PC-3 (cell line): ENCODE data around the gene CRNKL1. TPM values are rescaled to one million over a fixed set of nuclear protein-coding genes. Genes with fewer than 3 reads are reported as not detected.

ENCODE experiments used
- ATAC-seq: fragments of 200-7000 bp; cut with Tn5 transposase; 2 replicates; pipeline ENCODE4 v1.9.1; 2020; ENCODE audit warnings: mild to moderate bottlenecking, moderate library complexity
- BruUV-seq: library from RNA; stranded (reverse); fragments of 400-500 nt; replicated peaks from 2 replicates; lab custom pipeline; 2021; lab: Mats Ljungman, UMichigan
- CTCF ChIA-PET: fragments of 300-600 bp; sonication (Branson Sonifier 250); formaldehyde crosslinking; loops from one replicate; lab custom pipeline; 2022; ENCODE audit warnings: antibody characterized with exemption; lab: Charles Lee
- POLR2A ChIA-PET: fragments of 300-600 bp; sonication (Branson Sonifier 250); formaldehyde crosslinking; loops from one replicate; lab custom pipeline; 2022; ENCODE audit warnings: antibody characterized with exemption; ENCODE audit not compliant: unreplicated experiment; lab: Charles Lee
- DNase-seq: peaks from one replicate; pipeline ENCODE4 v3.0.0-alpha.2; 2015
- H2AFZ ChIP-seq: fragments of 300-600 bp; sonication (generic); 2 replicates; pipeline ENCODE4 v1.6.0; 2016; ENCODE audit warnings: antibody characterized with exemption, low read length
- H3F3A ChIP-seq: fragments of 300-600 bp; sonication (generic); one replicate; pipeline ENCODE4 v1.6.0; 2017; ENCODE audit warnings: antibody characterized with exemption, low read length, control low read depth, mild to moderate bottlenecking; ENCODE audit not compliant: unreplicated experiment
- H3K27ac ChIP-seq: fragments of 300-600 bp; sonication (generic); 2 replicates; pipeline ENCODE4 v1.5.1; 2016; ENCODE audit warnings: mild to moderate bottlenecking, low read length
- H3K27me3 ChIP-seq: fragments of 300-600 bp; sonication (generic); 2 replicates; pipeline ENCODE4 v1.6.1; 2016; ENCODE audit warnings: low read length, mixed read lengths
- H3K36me3 ChIP-seq: fragments of 300-600 bp; sonication (generic); 2 replicates; pipeline ENCODE4 v1.6.1; 2016; ENCODE audit warnings: low read depth, mixed run types, low read length, mixed read lengths
- H3K4me1 ChIP-seq: fragments of 300-600 bp; sonication (generic); 2 replicates; pipeline ENCODE4 v1.5.1; 2016; ENCODE audit warnings: low read length; ENCODE audit not compliant: insufficient read depth
- H3K4me2 ChIP-seq: fragments of 300-600 bp; sonication (generic); 2 replicates; pipeline ENCODE4 v1.6.0; 2016; ENCODE audit warnings: low read length
- H3K4me3 ChIP-seq: fragments of 300-600 bp; sonication (generic); 2 replicates; pipeline ENCODE4 v1.5.1; 2016; ENCODE audit warnings: mild to moderate bottlenecking, low read length, mixed read lengths
- H3K79me2 ChIP-seq: fragments of 300-600 bp; sonication (generic); 2 replicates; pipeline ENCODE4 v1.6.1; 2017; ENCODE audit warnings: low read length, mixed read lengths
- H3K9ac ChIP-seq: fragments of 300-600 bp; sonication (generic); 2 replicates; pipeline ENCODE4 v1.6.0; 2016; ENCODE audit warnings: mild to moderate bottlenecking, low read length
- H3K9me2 ChIP-seq: fragments of 300-600 bp; sonication (generic); replicated peaks from 2 replicates; pipeline ENCODE4 v1.6.1; 2016; ENCODE audit warnings: mixed run types, low read length, mixed read lengths
- H3K9me3 ChIP-seq: fragments of 300-600 bp; sonication (generic); 2 replicates; pipeline ENCODE4 v1.6.1; 2016; ENCODE audit warnings: low read length, mixed read lengths
- H4K20me1 ChIP-seq: fragments of 300-600 bp; sonication (generic); 2 replicates; pipeline ENCODE4 v1.6.1; 2016; ENCODE audit warnings: low read length, mixed read lengths
- EZH2 ChIP-seq: fragments of 300-600 bp; sonication (generic); IDR thresholded peaks from one replicate; pipeline ENCODE4 v1.6.1; 2017; ENCODE audit warnings: antibody characterized with exemption, mild to moderate bottlenecking, low read length; ENCODE audit not compliant: unreplicated experiment
- EZH2phosphoT487 ChIP-seq: fragments of 300-600 bp; sonication (generic); IDR thresholded peaks from 2 replicates; pipeline ENCODE4 v1.6.1; 2018; ENCODE audit warnings: mild to moderate bottlenecking, antibody characterized with exemption, low read length, borderline replicate concordance
- intact Hi-C: fragments of 100-400 bp; cut with micrococcal nuclease; formaldehyde crosslinking; loops from 2 replicates; pipeline ENCODE4 v1.9.0; 2023
- total RNA-seq: library from RNA; depleted of rRNA; stranded (reverse); fragments of >200 nt; gene quantifications from 2 replicates; pipeline ENCODE4 v1.2.3, GENCODE V29; 2014
- TF ChIP-seq, protein P1 (sequence below): fragments of 300-600 bp; sonication (generic); conservative IDR thresholded peaks from 2 replicates; pipeline ENCODE4 v1.5.1; 2017; ENCODE audit warnings: antibody characterized with exemption, low read depth, mild to moderate bottlenecking, low read length

Gene CRNKL1
- total RNA-seq, 1 experiment from 2014 or later: 22.5 TPM

DNA sequence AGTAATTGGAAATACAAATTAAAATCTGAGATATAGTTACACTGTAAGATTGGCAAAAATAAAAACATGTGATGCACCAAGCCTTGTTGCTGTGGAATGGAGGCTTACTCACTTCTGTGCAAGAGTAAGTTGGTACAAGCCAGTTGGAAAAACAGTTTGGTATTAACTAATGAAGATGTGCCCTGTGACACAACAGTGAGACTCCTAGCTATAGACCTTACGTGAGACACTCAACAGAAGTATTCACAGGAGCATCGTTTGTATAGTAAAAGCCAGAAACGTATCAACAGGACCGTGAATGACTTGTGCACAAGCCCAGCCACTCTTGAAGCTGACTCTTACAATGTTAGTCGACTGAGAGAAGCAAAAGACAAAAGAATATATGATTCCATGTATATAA lies 20.5 kb downstream of the CRNKL1 start:
- H3K79me2 ChIP-seq: peaks cover 25% of the 10 kb centered on the region
- no peak overlapping the region for H3K4me3 ChIP-seq
- ATAC-seq (no peak), DNase-seq (no peak)
- BruUV-seq: no TSS peak
- TF ChIP-seq, protein P1, sequence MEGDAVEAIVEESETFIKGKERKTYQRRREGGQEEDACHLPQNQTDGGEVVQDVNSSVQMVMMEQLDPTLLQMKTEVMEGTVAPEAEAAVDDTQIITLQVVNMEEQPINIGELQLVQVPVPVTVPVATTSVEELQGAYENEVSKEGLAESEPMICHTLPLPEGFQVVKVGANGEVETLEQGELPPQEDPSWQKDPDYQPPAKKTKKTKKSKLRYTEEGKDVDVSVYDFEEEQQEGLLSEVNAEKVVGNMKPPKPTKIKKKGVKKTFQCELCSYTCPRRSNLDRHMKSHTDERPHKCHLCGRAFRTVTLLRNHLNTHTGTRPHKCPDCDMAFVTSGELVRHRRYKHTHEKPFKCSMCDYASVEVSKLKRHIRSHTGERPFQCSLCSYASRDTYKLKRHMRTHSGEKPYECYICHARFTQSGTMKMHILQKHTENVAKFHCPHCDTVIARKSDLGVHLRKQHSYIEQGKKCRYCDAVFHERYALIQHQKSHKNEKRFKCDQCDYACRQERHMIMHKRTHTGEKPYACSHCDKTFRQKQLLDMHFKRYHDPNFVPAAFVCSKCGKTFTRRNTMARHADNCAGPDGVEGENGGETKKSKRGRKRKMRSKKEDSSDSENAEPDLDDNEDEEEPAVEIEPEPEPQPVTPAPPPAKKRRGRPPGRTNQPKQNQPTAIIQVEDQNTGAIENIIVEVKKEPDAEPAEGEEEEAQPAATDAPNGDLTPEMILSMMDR: no peak
- TF ChIP-seq EZH2phosphoT487: no peak
- TF ChIP-seq EZH2: no peak
- POLR2A ChIA-PET: interaction anchor here (0.5 kb wide), 1 partner anchor 867 kb away, joined by 3 read pairs; no protein-coding TSS in a partner anchor
- H3K36me3 ChIP-seq: peaks cover 85% of the 10 kb centered on the region
- intact Hi-C loops: no loop called here
- no peaks in the 10 kb centered on the region for H3K4me1 ChIP-seq
- no peaks in the 10 kb centered on the region for H3K27me3 ChIP-seq
- CTCF ChIA-PET: no interaction called here
- H4K20me1 ChIP-seq: peaks cover 3% of the 10 kb centered on the region; the same call in 1 of the 2 replicates
- no peak overlapping the region for H3K4me2 ChIP-seq
- no peak overlapping the region for H3K9ac ChIP-seq
- no peaks in the 10 kb centered on the region for H3K9me2 ChIP-seq
- peaks cover 3% of the 10 kb centered on the region for H3F3A ChIP-seq
- H3K27ac ChIP-seq: no peak overlapping the region
- no peaks in the 10 kb centered on the region for H3K9me3 ChIP-seq
- H2AFZ ChIP-seq: no peak overlapping the region

DNA sequence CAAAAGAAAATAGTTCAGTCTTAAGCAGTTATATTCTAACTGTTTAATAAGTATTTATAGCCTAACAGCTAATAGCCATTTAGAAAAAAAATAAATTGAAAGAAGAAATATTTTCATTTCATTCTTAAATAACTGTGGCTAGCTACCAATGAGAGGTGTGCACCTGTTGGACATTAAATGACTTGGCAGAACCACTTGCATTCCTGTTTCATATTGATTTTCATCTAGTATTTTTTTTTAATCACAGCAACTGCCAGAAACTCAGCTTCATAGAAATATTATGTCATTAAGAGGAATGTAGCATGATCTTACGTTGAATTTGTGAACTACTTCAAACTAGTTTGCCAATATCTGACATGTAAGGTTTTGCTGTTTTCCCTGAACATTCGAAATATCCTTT lies 25.0 kb downstream of the CRNKL1 start:
- intact Hi-C loops: no loop called here
- CTCF ChIA-PET: no interaction called here
- POLR2A ChIA-PET: no interaction called here

DNA sequence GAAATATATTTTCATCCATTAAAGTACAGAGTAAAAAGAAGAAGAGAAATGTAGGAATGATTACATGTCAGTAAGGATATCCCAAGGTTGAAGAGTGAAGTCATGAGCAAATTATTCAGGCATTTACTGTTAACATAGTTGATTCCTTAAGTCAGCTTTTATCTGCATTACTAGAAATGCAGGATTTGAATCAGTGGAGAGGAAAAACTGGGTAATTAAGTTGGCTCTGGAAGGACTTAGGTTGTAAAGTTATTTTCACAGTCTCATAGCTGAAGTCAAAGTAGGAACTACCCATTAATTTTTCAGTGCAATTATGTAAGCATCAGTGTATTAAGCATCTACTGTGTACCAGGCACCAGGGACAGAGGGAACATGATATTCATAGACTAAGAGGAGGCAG lies 27.3 kb downstream of the CRNKL1 start:
- Histone ChIP-seq H3K4me1 (peaks cover 7% of the 10 kb centered on the region), H4K20me1 (peaks cover 23% of the 10 kb centered on the region), H3K27ac (no peak overlapping the region), H3K4me2 (no peak overlapping the region), H2AFZ (no peak overlapping the region), H3K36me3 (peaks cover 54% of the 10 kb centered on the region), H3K79me2 (peaks cover 92% of the 10 kb centered on the region), H3K9me3 (no peaks in the 10 kb centered on the region), H3K9ac (no peak overlapping the region), H3F3A (no peaks in the 10 kb centered on the region), H3K4me3 (no peak overlapping the region), H3K27me3 (no peaks in the 10 kb centered on the region), H3K9me2 (no peaks in the 10 kb centered on the region)
- ChIA-PET POLR2A (no interaction called here), CTCF (no interaction called here)
- no peak for TF ChIP-seq EZH2phosphoT487
- TF ChIP-seq EZH2: no peak
- TF ChIP-seq, protein P1: no peak
- DNase-seq: no peak
- ATAC-seq: no peak
- intact Hi-C loops: no loop called here
- no TSS peak for BruUV-seq

More for the DNA sequence above, 25.0 kb downstream of the CRNKL1 start:
- Histone ChIP-seq H3K4me2 (no peak overlapping the region), H3K27ac (no peak overlapping the region), H3K9ac (no peak overlapping the region), H3K9me2 (no peaks in the 10 kb centered on the region), H3K9me3 (no peaks in the 10 kb centered on the region), H2AFZ (no peak overlapping the region), H3K27me3 (no peaks in the 10 kb centered on the region), H3K36me3 (peaks cover 71% of the 10 kb centered on the region), H3K4me1 (no peaks in the 10 kb centered on the region), H3K79me2 (peaks cover 70% of the 10 kb centered on the region), H3K4me3 (no peak overlapping the region), H3F3A (peaks cover 3% of the 10 kb centered on the region), H4K20me1 (peaks cover 18% of the 10 kb centered on the region)
- ATAC-seq: no peak
- no peak for TF ChIP-seq EZH2
- no peak for TF ChIP-seq EZH2phosphoT487
- TF ChIP-seq, protein P1: no peak
- no TSS peak for BruUV-seq
- DNase-seq: no peak
